IMR-90 (cell line): ENCODE data around the gene RAB40C. TPM values are rescaled to one million over a fixed set of nuclear protein-coding genes. Genes with fewer than 3 reads are reported as not detected.
A peak's percentile ranks its signal among the peaks of the same experiment; 100 is the strongest.

Experiments
- ATAC-seq: fragments of 200-7000 bp; cut with Tn5 transposase; 2 replicates; pipeline ENCODE4 v1.9.1; 2020; ENCODE audit warnings: low read depth, mild to moderate bottlenecking, moderate library complexity
- BruUV-seq: library from RNA; stranded (reverse); fragments of 400-500 nt; replicated peaks from 2 replicates; lab custom pipeline; 2021; lab: Mats Ljungman, UMichigan
- CTCF ChIA-PET: fragments of 300-600 bp; formaldehyde crosslinking; extraction: SDS; loops from one replicate; lab custom pipeline; 2021; ENCODE audit warnings: antibody characterized with exemption; lab: Yijun Ruan, JAX
- POLR2A ChIA-PET: fragments of 300-600 bp; sonication (Branson Sonifier 250); formaldehyde crosslinking; loops from one replicate; lab custom pipeline; 2022; ENCODE audit warnings: antibody characterized with exemption; ENCODE audit not compliant: unreplicated experiment; lab: Charles Lee
- DNase-seq: peaks from one replicate; pipeline ENCODE4 v3.0.0; 2013
- H2AFZ ChIP-seq: replicated peaks from 2 replicates; pipeline ENCODE3; 2013; ENCODE audit warnings: low read length, mild to moderate bottlenecking; ENCODE audit not compliant: poor library complexity
- H2AK5ac ChIP-seq: 2 replicates; pipeline ENCODE4 v1.6.1; 2013; ENCODE audit warnings: low read depth, low read length, inconsistent platforms
- H2AK9ac ChIP-seq: replicated peaks from 2 replicates; pipeline ENCODE3; 2013; ENCODE audit warnings: mild to moderate bottlenecking, low read depth, low read length, moderate library complexity; ENCODE audit not compliant: poor library complexity
- H2BK120ac ChIP-seq: 2 replicates; pipeline ENCODE4 v1.6.1; 2013; ENCODE audit warnings: low read depth, low read length, inconsistent platforms
- H2BK15ac ChIP-seq: 3 replicates; pipeline ENCODE4 v1.6.1; 2013; ENCODE audit warnings: low read depth, low read length, inconsistent platforms
- H2BK20ac ChIP-seq: 2 replicates; pipeline ENCODE4 v1.6.1; 2013; ENCODE audit warnings: low read depth, mild to moderate bottlenecking, inconsistent platforms, low read length, moderate library complexity
- H2BK5ac ChIP-seq: 2 replicates; pipeline ENCODE4 v1.6.1; 2013; ENCODE audit warnings: mild to moderate bottlenecking, low read depth, low read length, inconsistent platforms; ENCODE audit not compliant: poor library complexity, severe bottlenecking
- H3K14ac ChIP-seq: replicated peaks from 2 replicates; pipeline ENCODE4 v1.6.1; 2013; ENCODE audit warnings: low read depth, low read length, inconsistent platforms
- H3K18ac ChIP-seq: 2 replicates; pipeline ENCODE4 v1.6.1; 2013; ENCODE audit warnings: low read depth, low read length, control low read depth
- H3K23ac ChIP-seq: 2 replicates; pipeline ENCODE4 v1.6.1; 2013; ENCODE audit warnings: low read depth, low read length, inconsistent platforms
- H3K27ac ChIP-seq: 2 replicates; pipeline ENCODE4 v1.5.1; 2013; ENCODE audit warnings: mild to moderate bottlenecking, control low read depth, low read length; ENCODE audit not compliant: insufficient read depth
- H3K27me3 ChIP-seq: 2 replicates; pipeline ENCODE4 v1.6.1; 2013; ENCODE audit warnings: low read length; ENCODE audit not compliant: control insufficient read depth, insufficient read depth
- H3K36me3 ChIP-seq: 2 replicates; pipeline ENCODE4 v1.6.1; 2013; ENCODE audit warnings: low read length, mixed read lengths; ENCODE audit not compliant: control insufficient read depth, insufficient read depth
- H3K4ac ChIP-seq: 2 replicates; pipeline ENCODE4 v1.6.1; 2013; ENCODE audit warnings: low read depth, low read length, inconsistent platforms
- H3K4me1 ChIP-seq: 2 replicates; pipeline ENCODE4 v1.6.1; 2013; ENCODE audit warnings: low read length, mixed read lengths; ENCODE audit not compliant: control insufficient read depth, insufficient read depth
- H3K4me2 ChIP-seq: 2 replicates; pipeline ENCODE4 v1.6.1; 2013; ENCODE audit warnings: low read depth, mild to moderate bottlenecking, control low read depth, low read length, moderate library complexity
- H3K4me3 ChIP-seq: 2 replicates; pipeline ENCODE4 v1.5.1; 2013; ENCODE audit warnings: low read depth, mild to moderate bottlenecking, control low read depth, low read length, moderate library complexity; ENCODE audit not compliant: insufficient read depth
- H3K56ac ChIP-seq: 2 replicates; pipeline ENCODE4 v1.6.1; 2013; ENCODE audit warnings: low read length, inconsistent platforms; ENCODE audit not compliant: insufficient read depth; ENCODE audit errors: extremely low read depth
- H3K79me1 ChIP-seq, 2 experiments: 2 replicates each; pipeline ENCODE4 v1.6.1; 2013; ENCODE audit warnings: low read length in 2 of 2, inconsistent platforms in 1 of 2, low read depth in 1 of 2
- H3K9ac ChIP-seq: 2 replicates; pipeline ENCODE4 v1.6.1; 2013; ENCODE audit warnings: low read depth, low read length, control low read depth
- H3K9me1 ChIP-seq: 2 replicates; pipeline ENCODE4 v1.6.1; 2013; ENCODE audit warnings: low read length, inconsistent platforms; ENCODE audit not compliant: insufficient read depth
- H3K9me3 ChIP-seq: 2 replicates; pipeline ENCODE4 v1.6.1; 2013; ENCODE audit warnings: low read length; ENCODE audit not compliant: control insufficient read depth, insufficient read depth
- H4K20me1 ChIP-seq: 2 replicates; pipeline ENCODE4 v1.6.1; 2013; ENCODE audit warnings: low read length, inconsistent platforms; ENCODE audit not compliant: insufficient read depth
- H4K5ac ChIP-seq: 2 replicates; pipeline ENCODE4 v1.6.1; 2013; ENCODE audit warnings: mild to moderate bottlenecking, low read depth, low read length, control low read depth
- H4K8ac ChIP-seq, 2 experiments: 2 replicates each; pipeline ENCODE4 v1.6.1; 2013; ENCODE audit warnings: low read depth in 2 of 2, low read length in 2 of 2, control low read depth in 1 of 2, inconsistent platforms in 1 of 2
- H4K91ac ChIP-seq: 2 replicates; pipeline ENCODE4 v1.6.1; 2013; ENCODE audit warnings: low read depth, low read length, inconsistent platforms; ENCODE audit not compliant: insufficient read depth
- FOS ChIP-seq: fragments of 150-350 bp; IDR thresholded peaks from 2 replicates; pipeline ENCODE4 v1.6.1; 2016; ENCODE audit warnings: low read depth, low read length
- MAZ ChIP-seq: IDR thresholded peaks from 2 replicates; pipeline ENCODE4 v1.6.1; 2012; ENCODE audit warnings: low read depth, mild to moderate bottlenecking, low read length, improper control_type of control experiment, moderate library complexity, borderline replicate concordance
- MXI1 ChIP-seq: IDR thresholded peaks from 2 replicates; pipeline ENCODE4 v1.6.1; 2012; ENCODE audit warnings: low read depth, mild to moderate bottlenecking, low read length, moderate library complexity, borderline replicate concordance
- RCOR1 ChIP-seq: IDR thresholded peaks from 2 replicates; pipeline ENCODE4 v1.6.1; 2012; ENCODE audit warnings: mild to moderate bottlenecking, low read length, improper control_type of control experiment; ENCODE audit not compliant: insufficient replicate concordance
- RFX5 ChIP-seq: IDR thresholded peaks from 2 replicates; pipeline ENCODE4 v1.8.0; 2012; ENCODE audit warnings: low read depth, mild to moderate bottlenecking, low read length, moderate library complexity
- SMC3 ChIP-seq: fragments of 150-350 bp; IDR thresholded peaks from 2 replicates; pipeline ENCODE4 v1.6.1; 2016; ENCODE audit warnings: low read depth, mild to moderate bottlenecking, antibody characterized with exemption, low read length, moderate library complexity
- WGBS, 2 experiments: methylation state at CpG; one replicate each; pipeline versions ENCODE4 v1.1.5 to v1.1.7; 2013; ENCODE audit warnings: missing lambda C conversion rate in 2 of 2; ENCODE audit not compliant: insufficient read length in 1 of 2; ENCODE audit errors: extremely low coverage in 2 of 2; 5-methylcytosine and 5-hydroxymethylcytosine counted together
- dilution Hi-C: fragments of 300-500 bp; cut with HindIII; formaldehyde crosslinking; loops from one replicate; pipeline ENCODE4 v1.14.3; 2018; ENCODE audit warnings: low sequenced_read_pairs; ENCODE audit not compliant: unreplicated experiment
- in situ Hi-C: fragments of 300-500 bp; cut with MboI; formaldehyde crosslinking; loops from 3 replicates; pipeline ENCODE4 v1.14.3; 2019; ENCODE audit warnings: low sequenced_read_pairs, inconsistent platforms, mixed read lengths
- intact Hi-C: fragments of 100-400 bp; cut with micrococcal nuclease; formaldehyde crosslinking; loops from 2 replicates; pipeline ENCODE4 v1.10.0; 2022
- polyA plus RNA-seq, 3 experiments: library from polyadenylated mRNA; depleted of rRNA; stranded (reverse); fragments of >200 nt; gene quantifications; 2 replicates each; pipeline ENCODE4 v1.2.3, GENCODE V29; 2012; ENCODE audit warnings: low replicate concordance in 1 of 3
- total RNA-seq: library from RNA; depleted of rRNA; stranded (reverse); fragments of >200 nt; gene quantifications from 2 replicates; pipeline ENCODE4 v1.2.3, GENCODE V29; 2012
- TF ChIP-seq, protein P1 (sequence below): fragments of 150-350 bp; IDR thresholded peaks from 2 replicates; pipeline ENCODE4 v1.6.1; 2016; ENCODE audit warnings: low read depth, mild to moderate bottlenecking, low read length, moderate library complexity, borderline replicate concordance

RAB40C gene
- total and polyA plus RNA-seq, 2 of the 4 experiments (the other 2 are of a cell fraction) = 6.8 to 13.7 TPM

DNA sequence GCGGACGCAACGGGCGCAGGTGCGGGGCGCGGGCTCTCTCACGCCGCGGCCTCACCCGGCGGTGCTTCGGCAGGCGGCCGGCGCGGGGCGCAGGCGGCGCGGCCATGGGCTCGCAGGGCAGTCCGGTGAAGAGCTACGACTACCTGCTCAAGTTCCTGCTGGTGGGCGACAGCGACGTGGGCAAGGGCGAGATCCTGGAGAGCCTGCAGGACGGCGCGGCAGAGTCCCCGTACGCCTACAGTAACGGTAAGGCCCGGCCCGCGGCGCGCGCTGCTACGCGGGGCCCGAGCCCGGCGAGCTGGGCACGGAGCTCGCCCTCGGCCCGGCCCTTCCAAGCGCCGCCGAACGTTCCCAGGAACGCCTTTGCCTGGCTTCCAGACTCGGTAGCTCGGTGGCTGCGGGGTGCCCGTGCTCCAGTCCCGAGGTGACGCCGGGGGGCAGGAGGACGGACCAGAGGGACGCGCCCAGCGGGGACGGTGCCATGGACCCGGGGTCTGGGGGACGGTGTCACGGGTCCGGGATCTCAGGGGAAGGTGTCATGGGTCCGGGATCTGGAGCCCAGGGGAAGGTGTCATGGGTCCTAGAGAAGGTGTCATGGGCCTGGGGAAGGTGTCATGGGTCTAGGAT, 435 bp downstream of the RAB40C start (continued):
- TF ChIP-seq MAZ = 0 out of 2 replicates have a peak, but pooled peaks have one; percentile 18
- TF ChIP-seq FOS = peak; percentile 24; the same call in 1 of the 2 replicates
- TF ChIP-seq RCOR1 = no peak
- TF ChIP-seq MXI1 = peak; percentile 48; the same call in 1 of the 2 replicates

DNA sequence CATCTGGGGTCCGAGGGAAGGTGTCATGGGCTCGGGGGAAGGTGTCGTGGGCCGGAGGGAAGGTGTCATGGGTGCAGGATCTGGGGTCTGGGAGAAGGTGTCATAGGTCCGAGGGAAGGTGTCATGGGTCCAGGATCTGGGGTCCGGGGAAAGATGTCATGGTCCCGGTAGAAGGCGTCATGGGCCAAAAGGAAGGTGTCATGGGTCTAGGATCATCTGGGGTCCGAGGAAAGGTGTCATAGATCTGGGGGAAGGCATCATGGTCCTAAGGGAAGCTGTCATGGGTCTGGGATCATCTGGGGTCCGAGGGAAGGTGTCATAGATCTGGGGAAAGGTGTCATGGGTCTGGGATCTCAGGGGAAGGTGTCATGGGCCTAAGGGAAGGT, 942 bp downstream of the RAB40C start:
- Histone ChIP-seq H3K27me3 (no peaks in the 10 kb centered on the region), H3K4me1 (peaks cover 18% of the 10 kb centered on the region), H2AK9ac (peak overlapping the region; percentile 95), H4K8ac (no peak overlapping the region), H3K4me3 (peak overlapping the region; percentile 98), H2BK120ac (no peak overlapping the region), H3K56ac (no peak overlapping the region), H4K5ac (no peak overlapping the region), H3K18ac (no peak overlapping the region), H2BK20ac (no peak overlapping the region), H3K14ac (peak overlapping the region; percentile 76; the same call in 1 of the 2 replicates), H3K23ac (peak overlapping the region; percentile 92), H2AK5ac (peak overlapping the region; percentile 67), H3K4ac (peak overlapping the region; percentile 82), H2BK15ac (no peak overlapping the region), H4K20me1 (peaks cover 53% of the 10 kb centered on the region), H4K91ac (no peak overlapping the region), H2AFZ (peak overlapping the region; percentile 94), H3K4me2 (peak overlapping the region; percentile 95), H3K9me3 (no peaks in the 10 kb centered on the region), H3K36me3 (0 out of 2 replicates have a peak, but pooled peaks cover 2% of the 10 kb centered on the region), H3K79me1 (peaks cover 25 to 79% of the 10 kb centered on the region in 2 experiments; a peak in 3 of 4 replicates), H3K9me1 (peaks cover 18% of the 10 kb centered on the region; the same call in 1 of the 2 replicates), H3K27ac (peak overlapping the region; percentile 38), H3K9ac (peak overlapping the region; percentile 74), H2BK5ac (no peak overlapping the region)
- ChIA-PET POLR2A (no interaction called here), CTCF (interaction anchor here (0.8 kb wide), 1 partner anchor 10 kb away, joined by 3 read pairs; no protein-coding TSS in a partner anchor)
- TF ChIP-seq MXI1 (no peak), RFX5 (no peak), SMC3 (no peak), MAZ (no peak)
- TF ChIP-seq, protein P1, sequence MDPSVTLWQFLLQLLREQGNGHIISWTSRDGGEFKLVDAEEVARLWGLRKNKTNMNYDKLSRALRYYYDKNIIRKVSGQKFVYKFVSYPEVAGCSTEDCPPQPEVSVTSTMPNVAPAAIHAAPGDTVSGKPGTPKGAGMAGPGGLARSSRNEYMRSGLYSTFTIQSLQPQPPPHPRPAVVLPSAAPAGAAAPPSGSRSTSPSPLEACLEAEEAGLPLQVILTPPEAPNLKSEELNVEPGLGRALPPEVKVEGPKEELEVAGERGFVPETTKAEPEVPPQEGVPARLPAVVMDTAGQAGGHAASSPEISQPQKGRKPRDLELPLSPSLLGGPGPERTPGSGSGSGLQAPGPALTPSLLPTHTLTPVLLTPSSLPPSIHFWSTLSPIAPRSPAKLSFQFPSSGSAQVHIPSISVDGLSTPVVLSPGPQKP = no peak
- BruUV-seq = no TSS peak
- 46% methylated on average over 7 of the region's 10 CpGs; no CpG with 5 or more reads in 1 of the 2 experiments for whole genome bisulfite sequencing, 2 experiments
- ATAC-seq (no peak), DNase-seq (no peak)
- intact Hi-C loops (no loop called here), dilution Hi-C loops (no loop called here), in situ Hi-C loops (no loop called here)
